NCI-H2081 (cell line): Measurements from ENCODE around the gene OR4F15.

Experiments used
- DNase-seq, 2 experiments: peaks; one replicate each; lab custom pipeline; 2025; lab: John Stamatoyannopoulos, UW

OR4F15 gene

GRCh38 chr15:101803676-101804075 lies 8.3 kb upstream of the OR4F15 start:
- DNase-seq = no peak

DNA sequence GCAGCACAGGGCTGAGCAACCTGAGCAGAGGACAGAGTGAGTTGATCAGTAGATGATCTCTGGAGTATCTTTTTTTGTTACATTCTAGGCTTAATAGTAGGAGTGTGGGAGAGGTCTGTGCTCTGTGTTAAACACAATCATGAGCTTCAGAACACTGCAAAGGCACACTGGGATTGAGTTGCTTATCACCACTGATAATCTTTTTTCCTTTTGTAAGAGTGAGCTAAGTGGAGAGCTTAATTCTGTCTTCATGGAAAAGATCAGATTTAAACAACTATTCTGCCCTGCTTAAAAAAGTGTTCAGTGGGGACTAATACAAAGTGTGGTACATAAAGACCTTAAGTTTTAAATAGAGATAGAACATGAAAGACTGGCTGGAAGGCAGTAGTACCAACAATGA lies 7.6 kb upstream of the OR4F15 start:
- DNase-seq = no peak

DNA sequence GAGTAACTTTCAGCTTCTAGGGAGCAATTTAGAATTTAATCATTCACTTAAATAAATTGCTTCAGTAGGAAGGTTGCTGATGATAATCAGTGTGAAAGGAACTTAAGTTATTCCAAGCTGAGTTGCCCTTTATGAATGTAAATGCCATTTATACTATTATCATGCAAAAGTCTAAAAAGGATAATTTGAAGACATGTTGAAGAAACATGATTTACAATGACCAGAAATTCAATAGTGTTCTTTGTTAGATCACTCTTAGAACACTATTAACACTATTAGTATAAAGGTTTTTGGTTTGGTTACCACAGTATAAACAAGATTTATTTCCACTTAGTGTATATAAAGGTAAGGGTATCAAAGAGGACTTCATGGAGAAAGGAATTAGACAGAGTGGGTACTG lies 7.1 kb upstream of the OR4F15 start:
- no peak for DNase-seq

GRCh38 chr15:101805605-101806345 lies 6.2 kb upstream of the OR4F15 start:
- no peak for DNase-seq

- DNase-seq = no peak
Measured at GRCh38 chr15:101807345-101807945, 4.6 kb upstream of the OR4F15 start.

DNA sequence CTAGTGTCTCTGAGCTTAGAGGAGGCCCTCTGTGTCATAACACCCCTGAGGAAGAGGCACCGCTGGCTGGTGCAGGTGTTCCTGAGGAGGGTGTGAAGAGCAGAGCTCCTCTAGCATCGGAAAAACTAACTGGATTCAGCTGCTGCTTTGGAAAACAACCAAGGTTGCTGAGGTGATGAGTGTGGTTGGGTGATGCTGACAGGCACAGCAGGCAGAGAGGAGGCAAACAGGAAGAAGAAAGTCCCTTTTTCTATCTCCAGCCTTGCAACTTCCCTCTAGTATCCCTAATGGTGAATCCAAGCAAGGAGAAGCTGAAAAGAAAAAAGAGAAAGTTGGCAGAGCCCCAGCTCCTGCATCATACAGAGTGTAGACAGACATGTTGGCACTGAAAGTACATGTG lies 3.8 kb upstream of the OR4F15 start:
- peak in 1 of 2 experiments; percentile 9 for DNase-seq

DNA sequence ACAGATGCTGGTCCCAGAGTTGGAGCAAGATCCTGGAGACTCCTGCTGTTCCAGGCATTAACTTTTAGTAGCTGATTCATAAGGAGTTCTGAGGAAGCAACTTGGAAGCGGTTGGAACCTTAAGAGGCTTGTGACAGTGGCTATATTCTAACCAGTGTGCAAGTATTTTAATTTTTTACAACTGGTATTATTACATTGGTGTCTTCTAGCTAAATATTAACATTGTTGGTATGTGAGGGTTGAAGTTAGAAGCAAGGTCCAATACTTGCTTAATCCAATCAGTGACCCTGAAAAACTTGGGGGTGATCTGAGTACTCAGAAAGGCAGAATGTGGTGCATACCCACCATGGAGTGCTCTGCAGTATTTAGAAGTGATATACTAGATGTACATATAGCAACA lies 1.5 kb upstream of the OR4F15 start:
- DNase-seq = no peak

GRCh38 chr15:101810876-101811275 lies 1.1 kb upstream of the OR4F15 start:
- no peak for DNase-seq

DNA sequence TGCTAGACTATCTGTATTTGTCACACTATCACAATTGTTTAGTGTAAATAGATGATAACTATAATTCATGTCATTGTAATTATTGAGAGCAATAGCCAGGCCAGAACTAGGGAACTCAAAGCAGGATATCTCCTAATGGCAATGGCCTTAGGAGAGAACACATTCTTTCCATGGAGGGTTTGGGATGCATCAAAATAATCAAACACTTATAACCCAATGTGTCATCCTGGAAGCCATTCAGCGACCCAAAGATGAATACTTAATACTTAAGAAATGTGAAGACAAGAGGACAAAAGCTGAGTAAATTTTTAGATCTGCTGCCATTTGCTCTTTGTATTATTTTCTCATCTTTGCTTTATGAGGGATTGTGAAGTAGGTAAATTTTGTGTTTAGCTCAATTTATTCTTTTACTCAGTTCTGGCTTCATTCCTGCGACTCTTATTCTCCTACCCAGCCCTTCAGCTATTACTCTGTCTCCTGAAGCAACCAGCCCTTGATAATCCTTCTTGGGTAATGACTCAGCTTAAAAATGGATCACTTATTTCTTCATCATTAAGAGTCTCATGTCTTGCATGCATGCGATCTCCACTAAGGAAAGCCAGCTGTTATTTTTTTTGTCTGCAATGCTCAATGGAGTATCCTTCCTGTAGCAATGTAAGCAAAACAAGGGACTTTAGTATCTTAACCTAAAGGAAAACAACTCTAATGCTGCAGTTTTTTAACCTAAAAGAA lies 2.0 kb downstream of the OR4F15 start:
- DNase-seq = no peak

GRCh38 chr15:101820781-101821180 lies 8.8 kb downstream of the OR4F15 start:
- no peak for DNase-seq

GRCh38 chr15:101827257-101827656 lies 15.3 kb downstream of the OR4F15 start:
- no peak for DNase-seq

DNA sequence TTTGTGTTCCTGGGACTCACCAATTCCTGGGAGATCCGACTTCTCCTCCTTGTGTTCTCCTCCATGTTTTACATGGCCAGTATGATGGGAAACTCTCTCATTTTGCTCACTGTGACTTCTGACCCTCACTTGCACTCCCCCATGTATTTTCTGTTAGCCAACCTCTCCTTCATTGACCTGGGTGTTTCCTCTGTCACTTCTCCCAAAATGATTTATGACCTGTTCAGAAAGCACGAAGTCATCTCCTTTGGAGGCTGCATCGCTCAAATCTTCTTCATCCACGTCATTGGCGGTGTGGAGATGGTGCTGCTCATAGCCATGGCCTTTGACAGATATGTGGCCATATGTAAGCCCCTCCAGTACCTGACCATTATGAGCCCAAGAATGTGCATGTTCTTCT lies 16.8 kb downstream of the OR4F15 start:
- no peak for DNase-seq

GRCh38 chr15:101841656-101842055 lies 29.7 kb downstream of the OR4F15 start:
- no peak for DNase-seq

GRCh38 chr15:101844916-101845315 lies 32.9 kb downstream of the OR4F15 start:
- no peak for DNase-seq

DNA sequence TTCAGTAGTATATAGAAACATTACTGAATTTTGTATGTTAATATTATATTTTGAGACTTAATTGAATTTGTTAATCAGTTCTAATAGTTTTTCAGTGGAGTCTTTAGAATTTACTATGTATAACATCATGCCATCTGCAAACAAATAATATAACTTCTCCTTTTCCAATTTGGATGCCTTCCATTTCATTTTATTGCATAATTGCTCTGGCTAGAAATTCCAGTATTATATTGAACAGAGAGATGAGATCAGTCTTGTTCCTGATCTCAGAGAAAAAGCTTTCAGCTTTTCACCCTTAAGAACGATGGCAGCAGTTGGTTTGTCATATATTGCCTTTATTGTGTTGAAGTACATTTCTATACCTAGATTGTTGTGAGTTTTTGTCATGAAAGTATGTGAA lies 40.4 kb downstream of the OR4F15 start:
- DNase-seq = no peak
